Cerebellar nuclear complex (tissue), 1 donor: ENCODE measurements around the gene MAGI2.

Experiments
- DNase-seq, 2 experiments: peaks; one replicate each; lab custom pipeline; 2025; lab: John Stamatoyannopoulos, UW

The MAGI2 gene

GRCh38 chr7:78906735-78907134, 546.7 kb downstream of the MAGI2 start:
- no peak for DNase-seq

GRCh38 chr7:78905436-78905835, 548.0 kb downstream of the MAGI2 start:
- DNase-seq, result no peak

- no peak for DNase-seq
These were observed 548.5 kb downstream of the MAGI2 start for GRCh38 chr7:78904983-78905382.

GRCh38 chr7:78901566-78901965, 551.9 kb downstream of the MAGI2 start:
- no peak for DNase-seq

DNA sequence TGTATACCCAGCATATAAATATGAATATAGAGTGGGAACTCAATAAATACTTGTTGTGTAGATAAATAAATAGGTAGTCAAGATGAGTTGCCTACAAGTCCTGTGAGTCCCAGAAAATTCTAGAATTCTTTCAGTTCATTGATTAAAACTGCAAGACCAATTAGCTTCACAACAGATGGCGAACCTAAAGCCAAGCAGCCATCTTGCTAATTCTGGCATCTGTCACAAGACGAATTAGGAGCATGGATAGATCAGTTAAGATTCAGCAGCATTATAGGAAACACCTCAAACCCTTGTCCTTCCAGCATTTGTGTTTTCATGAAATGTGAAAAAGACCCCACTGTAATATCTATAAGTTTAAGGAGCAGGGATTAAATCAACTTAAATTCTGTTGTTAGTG, 552.7 kb downstream of the MAGI2 start:
- no peak for DNase-seq

- DNase-seq, result no peak
These were observed 558.1 kb downstream of the MAGI2 start for GRCh38 chr7:78895393-78895792.

GRCh38 chr7:78879206-78879605, 574.3 kb downstream of the MAGI2 start:
- no peak for DNase-seq

DNA sequence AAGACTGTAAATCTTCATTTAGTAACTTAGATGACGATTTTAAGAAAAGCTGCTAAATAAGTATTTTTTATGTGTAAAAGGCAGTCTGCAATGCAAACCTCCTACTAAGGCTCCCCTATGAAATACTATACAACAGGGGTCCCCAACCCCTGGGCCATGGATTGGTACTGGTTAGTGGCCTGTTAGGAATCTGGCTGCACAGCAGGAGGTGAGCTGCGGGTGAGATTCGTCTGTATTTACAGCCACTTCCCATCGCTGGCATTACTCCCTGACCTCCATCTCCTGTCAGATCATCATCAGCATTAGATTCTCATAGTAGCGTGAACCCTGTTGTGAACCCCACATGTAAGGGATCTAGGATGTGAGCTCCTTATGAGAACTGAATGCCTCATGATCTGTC, 580.4 kb downstream of the MAGI2 start:
- no peak for DNase-seq

DNA sequence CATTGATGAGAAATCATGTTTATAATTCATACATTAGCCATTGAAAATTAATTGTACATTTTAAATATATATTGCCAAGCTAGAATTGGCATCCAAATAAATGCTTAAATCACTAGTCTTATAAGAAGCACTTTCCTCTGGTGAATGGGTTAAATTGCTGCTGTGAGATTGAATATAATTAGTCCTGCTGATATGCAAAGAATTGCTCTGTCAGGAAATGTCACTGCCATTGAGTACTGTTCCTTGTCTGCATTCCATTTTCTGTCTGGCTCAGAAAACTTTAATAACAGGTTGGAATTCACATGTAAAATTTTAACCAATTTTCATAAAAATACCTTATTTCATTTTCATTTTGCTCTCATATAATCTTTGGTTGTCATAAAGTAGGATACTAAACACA, 589.1 kb downstream of the MAGI2 start:
- DNase-seq, result no peak

- no peak for DNase-seq
These were observed 590.2 kb downstream of the MAGI2 start for GRCh38 chr7:78863281-78863680.

GRCh38 chr7:78862411-78862900, 591.0 kb downstream of the MAGI2 start:
- DNase-seq, result no peak

GRCh38 chr7:78852951-78853350, 600.5 kb downstream of the MAGI2 start:
- no peak for DNase-seq

- DNase-seq, result no peak
These were observed 603.2 kb downstream of the MAGI2 start for GRCh38 chr7:78850093-78850740.

GRCh38 chr7:78845155-78845554, 608.3 kb downstream of the MAGI2 start:
- DNase-seq, result no peak

DNA sequence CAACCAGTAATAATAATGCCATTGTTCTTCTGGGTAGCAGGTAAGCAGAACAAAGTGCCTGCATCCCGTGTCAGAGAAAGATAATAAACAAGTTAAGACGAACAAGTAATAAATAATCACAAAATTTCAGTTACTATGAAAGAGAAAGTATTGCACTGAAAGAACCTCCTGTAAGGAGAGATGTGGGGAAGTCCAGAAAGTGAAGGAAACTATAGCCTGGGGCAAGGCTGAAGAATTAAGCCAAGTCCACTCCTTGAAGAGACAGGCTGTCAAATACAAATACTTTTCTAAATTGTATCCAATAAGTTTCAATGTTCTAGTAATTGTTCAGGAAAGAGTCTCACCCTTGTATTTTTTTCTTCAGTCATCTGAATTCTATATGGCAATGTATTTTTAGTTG, 611.4 kb downstream of the MAGI2 start:
- no peak for DNase-seq

GRCh38 chr7:78835897-78836296, 617.6 kb downstream of the MAGI2 start:
- DNase-seq, result no peak

DNA sequence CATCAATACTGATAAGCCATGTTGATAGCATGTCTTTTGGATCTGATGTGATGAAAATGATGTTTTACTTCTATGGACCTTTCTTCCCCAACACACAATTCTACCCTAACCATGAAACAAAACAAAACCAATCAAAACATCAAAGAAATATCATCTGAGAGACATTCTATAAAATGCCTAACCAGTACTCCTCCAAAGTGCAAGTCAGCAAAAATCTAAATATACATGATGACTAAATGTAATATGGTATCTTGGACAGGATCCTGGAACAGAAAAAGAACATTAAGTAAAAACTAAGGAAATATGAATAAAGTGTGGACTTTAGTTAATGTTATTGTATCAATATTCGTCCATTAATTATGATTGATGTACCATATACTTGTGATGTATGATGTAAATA, 625.1 kb downstream of the MAGI2 start:
- DNase-seq, result no peak

DNA sequence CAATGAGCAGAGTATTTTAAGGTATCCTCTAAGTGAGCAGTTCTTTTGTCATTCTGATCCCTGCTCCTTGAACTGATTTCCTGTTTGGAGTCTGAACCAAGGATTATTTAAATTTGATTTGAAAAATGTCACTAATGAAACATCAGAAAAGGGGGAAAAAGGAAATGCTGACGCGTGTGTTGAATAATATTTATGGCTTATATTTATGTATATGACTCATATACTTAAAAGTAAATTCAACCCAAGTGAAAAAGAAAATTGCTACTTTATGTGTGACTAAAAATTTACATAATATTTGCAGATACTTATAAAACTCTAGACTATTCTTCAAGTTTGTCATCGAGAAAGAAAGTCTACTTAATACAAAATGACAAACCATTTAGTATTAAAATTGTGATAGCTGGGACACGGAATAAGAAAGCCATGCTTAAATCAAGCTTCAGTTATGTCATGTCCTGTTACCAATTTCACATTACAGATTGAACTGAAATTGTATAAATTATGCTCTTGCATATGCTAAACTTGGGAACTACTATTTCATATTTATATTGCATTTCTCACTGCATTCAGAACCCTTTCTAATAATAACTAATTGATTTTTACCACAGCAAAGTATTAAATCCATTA, 649.9 kb downstream of the MAGI2 start:
- no peak for DNase-seq

GRCh38 chr7:78794101-78794500, 659.4 kb downstream of the MAGI2 start:
- DNase-seq, result no peak

DNA sequence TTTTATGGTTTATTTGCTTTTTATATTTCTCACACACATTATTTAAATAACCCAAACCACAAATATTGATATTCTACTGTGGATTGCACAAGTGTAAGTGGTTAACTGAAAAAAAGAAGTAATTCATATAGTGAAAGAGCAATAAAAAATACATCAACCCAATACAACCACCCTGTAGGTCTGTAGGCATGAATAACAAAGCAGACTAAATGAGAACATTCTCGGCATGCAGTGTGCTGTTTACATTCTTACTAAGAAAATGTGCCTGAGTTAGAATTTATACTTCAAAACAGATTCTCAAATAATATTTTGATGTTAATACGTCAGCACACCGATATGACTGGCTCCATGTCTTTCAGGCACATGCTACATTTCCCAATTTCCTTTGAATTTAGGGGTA, 660.8 kb downstream of the MAGI2 start:
- DNase-seq, result no peak

GRCh38 chr7:78792006-78792405, 661.5 kb downstream of the MAGI2 start:
- DNase-seq, result no peak

- no peak for DNase-seq
These were observed 665.0 kb downstream of the MAGI2 start for GRCh38 chr7:78788464-78788863.

DNA sequence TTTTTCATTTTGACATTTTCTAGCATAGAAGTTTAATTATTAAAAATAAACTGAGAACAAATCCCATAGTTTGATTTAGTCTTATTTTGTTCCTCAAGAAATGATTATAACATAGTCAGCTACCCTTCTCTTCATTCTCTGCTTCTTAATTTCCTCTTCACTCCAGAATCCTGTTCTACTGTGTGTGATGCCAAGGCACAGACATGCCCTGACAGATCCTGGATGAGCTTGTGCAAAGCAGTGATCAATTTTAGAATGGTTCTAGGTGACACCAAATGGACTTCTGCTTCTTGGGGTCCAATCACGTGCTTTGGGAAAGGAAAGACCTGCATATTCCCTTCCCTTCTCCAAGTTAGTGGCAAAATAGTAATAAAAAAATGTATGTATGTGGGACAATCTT, 665.6 kb downstream of the MAGI2 start:
- no peak for DNase-seq

DNA sequence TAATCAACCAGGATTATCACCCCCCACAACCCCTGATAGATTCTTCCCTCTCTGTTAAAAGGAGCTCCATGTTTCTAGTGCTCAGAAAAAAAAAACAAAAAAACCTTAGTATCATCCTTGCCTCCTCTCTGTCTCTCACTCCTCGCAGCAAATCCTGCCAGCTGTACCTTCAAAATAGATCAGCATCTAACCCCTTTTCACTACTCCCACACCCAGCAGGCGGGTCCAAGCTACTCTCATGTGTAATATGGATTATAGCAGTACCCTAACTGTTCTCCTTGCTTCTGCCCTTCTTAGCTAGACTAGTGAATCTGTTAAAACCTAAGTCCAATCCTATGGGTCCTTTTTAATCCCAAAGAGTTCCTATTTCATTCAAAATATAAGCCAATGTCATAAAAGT, 667.4 kb downstream of the MAGI2 start:
- no peak for DNase-seq
